DMS114 treated with DMSO at 0.1 percent for 48 hours (cell line): Measurements from ENCODE around the gene PRRT1.
"Not testable (repeated sequence)": the region's sequence is repeated elsewhere in the genome, so short reads cannot be mapped to it uniquely, and the experiment has no call there.

Source experiments
- DNase-seq: peaks from one replicate; lab custom pipeline; 2025; ENCODE audit not compliant: unreplicated experiment; lab: John Stamatoyannopoulos, UW

Gene PRRT1

GRCh38 chr6:32152769-32153563 is 1.2 kb upstream of the PRRT1 start:
- no peak for DNase-seq

- no peak for DNase-seq
Measured at GRCh38 chr6:32151181-32151862, 417 bp downstream of the PRRT1 start.

GRCh38 chr6:32149932-32150870 is 1.5 kb downstream of the PRRT1 start:
- DNase-seq: no peak

- no peak for DNase-seq
Measured at GRCh38 chr6:32149092-32149755, 2.5 kb downstream of the PRRT1 start.

- DNase-seq: no peak
Measured at GRCh38 chr6:32148289-32149091, 3.2 kb downstream of the PRRT1 start.

GRCh38 chr6:32147401-32148132 is 4.2 kb downstream of the PRRT1 start:
- DNase-seq: no peak

GRCh38 chr6:32146687-32147086 is 5.1 kb downstream of the PRRT1 start:
- DNase-seq: no peak

GRCh38 chr6:32146287-32146686 is 5.5 kb downstream of the PRRT1 start:
- DNase-seq: no peak

GRCh38 chr6:32144238-32144637 is 7.5 kb downstream of the PRRT1 start:
- DNase-seq: not testable (repeated sequence)

- no peak for DNase-seq
Measured at GRCh38 chr6:32140420-32141046, 11.2 kb downstream of the PRRT1 start.

GRCh38 chr6:32139590-32139989 is 12.1 kb downstream of the PRRT1 start:
- no peak for DNase-seq

GRCh38 chr6:32137454-32137853 is 14.3 kb downstream of the PRRT1 start:
- no peak for DNase-seq

- DNase-seq: no peak
Measured at GRCh38 chr6:32133786-32134185, 18.0 kb downstream of the PRRT1 start.

- DNase-seq: no peak
Measured at GRCh38 chr6:32132110-32132509, 19.6 kb downstream of the PRRT1 start.

GRCh38 chr6:32131439-32131948 is 20.2 kb downstream of the PRRT1 start:
- no peak for DNase-seq

- DNase-seq: no peak
Measured at GRCh38 chr6:32129297-32130088, 22.2 kb downstream of the PRRT1 start.

GRCh38 chr6:32128751-32129296 is 22.9 kb downstream of the PRRT1 start:
- no peak for DNase-seq
